ENCODE data around the gene BUB3.

The BUB3 gene, protein sequence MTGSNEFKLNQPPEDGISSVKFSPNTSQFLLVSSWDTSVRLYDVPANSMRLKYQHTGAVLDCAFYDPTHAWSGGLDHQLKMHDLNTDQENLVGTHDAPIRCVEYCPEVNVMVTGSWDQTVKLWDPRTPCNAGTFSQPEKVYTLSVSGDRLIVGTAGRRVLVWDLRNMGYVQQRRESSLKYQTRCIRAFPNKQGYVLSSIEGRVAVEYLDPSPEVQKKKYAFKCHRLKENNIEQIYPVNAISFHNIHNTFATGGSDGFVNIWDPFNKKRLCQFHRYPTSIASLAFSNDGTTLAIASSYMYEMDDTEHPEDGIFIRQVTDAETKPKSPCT

GRCh38 chr10:123154092-123154710, at the start of gene BUB3:
Gene BUB3, plus strand, starts transcription at chr10:123154402. Its CDS starts 516 bp downstream, at chr10:123154918.
- DNase-seq (ENCODE audit: low read depth in 3 of 3) = peak; percentile 77 to 93 (median 90)

DNA sequence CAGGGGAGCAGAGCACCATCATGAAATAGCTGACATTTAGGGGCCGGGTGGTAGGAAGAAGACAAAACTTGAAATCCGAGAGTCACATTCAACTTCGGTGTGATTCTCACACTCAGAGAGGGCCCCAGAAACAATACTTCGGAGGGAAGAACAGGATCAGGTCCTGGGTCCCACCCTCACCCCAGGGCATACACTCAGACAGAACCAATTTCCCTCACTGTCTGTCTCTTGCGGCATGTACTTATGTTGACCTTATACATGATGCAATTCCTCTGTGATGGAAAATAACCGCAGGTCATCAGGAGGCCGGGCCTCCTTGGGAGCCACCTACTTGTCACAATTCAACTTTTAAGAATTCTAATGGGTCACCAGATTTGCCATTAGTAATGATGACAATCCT, 44.7 kb upstream of the BUB3 start:
- no peak for DNase-seq (ENCODE audit: low read depth in 3 of 3)

DNA sequence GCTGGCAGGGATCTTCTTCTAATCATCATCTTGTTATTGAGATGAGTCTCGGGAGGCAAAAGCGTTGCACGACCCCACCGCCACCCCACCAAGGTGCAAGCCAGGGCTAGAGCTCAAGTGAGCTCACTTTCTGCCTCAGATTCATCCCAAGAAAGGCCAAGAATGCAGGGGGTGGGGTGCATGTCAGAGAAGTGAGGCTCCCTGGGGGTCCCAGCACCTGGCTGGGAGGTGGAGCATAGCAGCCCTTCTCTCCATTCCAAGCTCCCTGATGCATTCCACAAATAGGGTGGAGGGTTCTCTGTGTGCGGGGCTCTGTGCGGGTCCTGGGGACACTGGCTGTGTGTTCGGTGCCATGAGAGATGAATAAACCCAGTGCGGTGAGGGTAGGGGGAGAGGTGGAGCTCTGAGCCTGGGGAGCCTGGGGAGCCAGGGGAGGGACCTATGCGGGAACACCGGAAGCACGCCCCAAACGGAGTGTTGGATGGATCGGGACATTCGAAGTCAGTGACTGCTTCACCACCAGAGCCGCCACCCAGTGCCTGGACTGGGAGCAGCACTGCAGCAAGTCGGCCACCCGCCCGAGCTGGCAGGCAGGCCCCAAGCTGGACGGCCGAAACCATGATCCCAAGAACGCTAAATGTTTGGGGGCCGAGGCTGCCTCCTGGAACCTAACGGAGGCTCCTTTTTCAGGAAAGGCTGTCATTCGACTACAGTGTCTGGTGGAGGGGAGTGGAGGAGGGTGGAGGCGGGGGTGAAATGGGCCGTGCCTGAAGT, 36.4 kb upstream of the BUB3 start:
- no peak for DNase-seq (ENCODE audit: low read depth in 3 of 3)

GRCh38 chr10:123119081-123119480, 35.1 kb upstream of the BUB3 start:
- DNase-seq (ENCODE audit: low read depth in 3 of 3) = no peak

- DNase-seq (ENCODE audit: low read depth in 3 of 3) = no peak
These were observed 28.0 kb upstream of the BUB3 start for GRCh38 chr10:123126246-123126645.

DNA sequence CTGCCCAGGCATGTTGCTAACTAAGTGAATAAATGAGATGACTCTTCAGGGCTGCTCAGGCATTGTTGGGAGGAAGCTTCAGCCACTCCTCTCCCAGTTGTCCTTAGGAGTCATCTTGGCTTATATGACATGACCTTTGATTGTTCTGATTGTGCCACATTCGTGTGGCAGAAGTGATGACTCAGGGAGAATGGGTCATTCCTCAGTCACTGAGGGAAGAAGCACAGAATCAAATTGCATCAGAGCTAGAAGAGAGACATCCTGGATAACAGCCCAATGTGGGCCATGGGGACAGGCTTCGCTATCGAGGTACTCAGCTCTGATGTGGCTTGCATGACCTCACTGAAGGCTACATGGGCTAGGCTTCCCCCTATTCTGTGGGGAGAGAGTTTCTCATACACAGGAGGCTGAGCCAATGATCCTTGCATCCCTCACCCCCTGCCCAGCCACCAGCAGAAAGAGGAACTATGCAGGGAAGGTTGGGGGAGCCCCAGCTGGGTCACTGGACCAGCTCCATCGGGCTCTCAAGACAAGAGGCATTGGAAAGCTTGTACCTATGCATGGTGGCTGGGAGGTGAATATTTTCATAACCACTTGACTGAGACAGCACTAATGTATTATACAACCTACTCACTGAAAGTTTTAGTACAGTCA, 24.5 kb upstream of the BUB3 start:
- DNase-seq (ENCODE audit: low read depth in 3 of 3) = no peak

DNA sequence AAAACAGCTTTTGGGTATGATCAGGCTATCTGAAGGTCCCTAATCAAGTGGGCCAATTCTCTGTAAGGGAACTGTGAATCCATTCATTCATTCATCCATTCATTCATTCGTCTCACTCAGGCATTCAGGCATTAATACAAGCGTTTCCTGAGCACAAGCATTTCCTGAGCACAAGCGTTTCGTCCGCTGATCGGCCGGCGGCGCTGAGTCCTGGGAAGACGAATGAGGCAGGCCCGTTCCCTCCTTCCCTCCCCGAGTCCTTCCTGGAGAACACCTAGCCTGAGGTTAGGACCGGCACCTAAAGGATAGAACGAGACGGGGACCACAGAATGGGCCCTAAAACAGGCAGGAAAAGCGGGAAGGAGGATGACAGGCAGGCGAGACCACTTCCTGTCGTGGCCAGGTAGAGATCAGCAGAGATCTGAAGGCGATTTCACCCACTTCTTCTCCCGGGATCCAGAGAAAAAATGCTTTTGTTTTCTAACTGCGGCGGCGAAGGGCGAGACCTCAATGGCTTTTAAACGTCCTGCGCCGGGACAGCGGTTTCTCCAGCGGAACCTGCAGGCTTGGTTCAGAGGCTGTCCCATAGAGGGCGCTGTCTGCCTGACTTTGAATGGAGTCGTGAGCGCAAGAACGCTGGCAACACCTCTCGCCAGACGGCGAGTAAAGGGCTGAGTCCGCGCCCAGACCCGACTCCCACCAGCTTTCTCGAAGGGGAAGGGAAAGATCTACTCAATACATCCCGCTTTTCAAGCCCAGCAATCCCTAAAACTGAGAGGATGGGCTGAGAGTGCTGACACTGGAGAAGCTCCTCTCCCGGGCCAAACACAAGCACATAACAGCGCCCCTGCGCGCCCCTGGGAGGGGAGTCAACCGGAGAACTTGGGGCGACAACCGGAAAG, 21.4 kb upstream of the BUB3 start:
- DNase-seq (ENCODE audit: low read depth in 3 of 3) = peak; percentile 69 to 79 (median 75)

DNA sequence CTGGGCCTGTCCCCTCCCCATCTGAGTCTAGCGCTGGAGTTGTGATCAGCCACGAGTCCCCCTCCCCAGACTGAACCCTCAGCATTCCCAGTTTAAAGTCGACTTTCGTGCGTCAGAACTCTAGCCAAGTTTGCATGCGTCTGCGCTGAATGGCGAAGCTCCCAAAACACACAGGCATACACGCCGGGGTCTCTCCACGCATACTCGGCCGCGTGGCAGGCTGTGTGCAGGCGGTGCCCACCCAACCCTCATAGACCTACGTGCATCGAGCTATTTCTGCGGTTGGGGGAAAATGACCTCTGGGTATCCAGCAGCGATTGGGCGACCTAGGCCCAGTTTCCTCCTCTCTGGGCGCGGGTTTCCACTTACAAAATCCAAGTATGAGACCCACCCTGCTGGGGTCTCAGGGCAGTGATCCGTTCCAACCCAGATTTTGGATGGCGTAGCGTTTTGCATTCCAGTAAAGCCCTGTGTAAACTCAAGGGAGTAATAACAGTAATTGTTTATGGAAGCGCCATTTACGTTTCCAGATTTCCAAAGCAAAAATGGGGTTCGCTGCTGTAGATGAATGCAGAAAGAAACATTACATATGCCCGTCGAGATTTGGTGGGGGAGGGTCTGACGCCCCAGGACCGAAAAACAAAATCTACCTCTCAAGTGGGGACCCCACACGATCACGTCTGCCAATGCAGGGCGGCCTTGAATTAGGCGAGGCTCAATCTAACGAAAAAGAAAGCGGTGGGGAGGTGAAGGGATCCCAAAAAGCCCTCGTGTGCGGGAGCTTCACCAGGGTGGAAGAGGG, 20.5 kb upstream of the BUB3 start:
- no peak for DNase-seq (ENCODE audit: low read depth in 3 of 3)

GRCh38 chr10:123134343-123134914, 19.8 kb upstream of the BUB3 start:
- DNase-seq (ENCODE audit: low read depth in 3 of 3) = no peak

DNA sequence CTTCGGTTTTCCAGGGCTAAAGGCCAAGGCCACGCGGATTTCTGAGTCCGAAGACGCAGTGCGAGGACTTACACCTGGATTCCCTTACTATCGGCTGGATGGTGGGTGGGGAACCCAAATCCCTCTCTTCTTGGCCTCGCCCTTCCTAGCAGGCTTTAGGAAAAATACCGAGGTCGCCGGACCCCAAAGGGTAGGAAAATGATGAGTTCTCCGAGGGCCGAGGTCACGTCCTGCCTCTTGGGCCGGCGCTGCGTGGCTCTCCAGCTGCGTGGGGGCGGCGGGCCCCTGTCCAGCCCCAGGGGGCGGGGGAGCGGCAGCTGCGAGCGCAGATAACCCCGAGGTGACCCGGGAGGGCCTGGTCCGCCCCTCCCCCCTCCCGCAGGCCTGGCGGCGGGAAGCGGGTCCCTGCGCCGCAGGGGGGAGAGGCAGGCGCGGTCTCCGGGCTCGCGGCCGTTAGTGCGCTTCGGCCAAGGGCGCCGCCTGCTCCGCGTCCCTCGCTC, 19.2 kb upstream of the BUB3 start:
- DNase-seq (ENCODE audit: low read depth in 3 of 3) = no peak

- DNase-seq (ENCODE audit: low read depth in 3 of 3) = no peak
These were observed 18.6 kb upstream of the BUB3 start, which contains the start of gene HMX3 for GRCh38 chr10:123135415-123136141. Gene HMX3, plus strand, starts transcription at chr10:123135970. Its CDS starts 81 bp downstream, at chr10:123136051.

GRCh38 chr10:123136221-123136805, 17.9 kb upstream of the BUB3 start:
- no peak for DNase-seq (ENCODE audit: low read depth in 3 of 3)

- DNase-seq (ENCODE audit: low read depth in 3 of 3) = no peak
These were observed 17.2 kb upstream of the BUB3 start for GRCh38 chr10:123136806-123137642.

- DNase-seq (ENCODE audit: low read depth in 3 of 3) = no peak
These were observed 15.1 kb upstream of the BUB3 start for GRCh38 chr10:123139165-123139520.

GRCh38 chr10:123139521-123140163, 14.6 kb upstream of the BUB3 start:
- no peak for DNase-seq (ENCODE audit: low read depth in 3 of 3)

- DNase-seq (ENCODE audit: low read depth in 3 of 3) = no peak
These were observed 13.8 kb upstream of the BUB3 start for GRCh38 chr10:123140164-123140982.
